ENCODE data around the gene CTIF. TPM values are rescaled to one million over a fixed set of nuclear protein-coding genes. Genes with fewer than 3 reads are reported as not detected.

The CTIF gene
- total RNA-seq, 1 experiment from 2014 or later, result 23.8 TPM

- no peak for DNase-seq (ENCODE audit: low spot score)
Observed at GRCh38 chr18:48752478-48752877, 213.6 kb downstream of the CTIF start.

- DNase-seq (ENCODE audit: low spot score), result no peak
Observed at GRCh38 chr18:48752928-48753327, 214.1 kb downstream of the CTIF start.

GRCh38 chr18:48753691-48754090 lies 214.9 kb downstream of the CTIF start:
- DNase-seq (ENCODE audit: low spot score), result no peak

GRCh38 chr18:48754559-48754958 lies 215.7 kb downstream of the CTIF start:
- no peak for DNase-seq (ENCODE audit: low spot score)

GRCh38 chr18:48754993-48755473 lies 216.2 kb downstream of the CTIF start:
- DNase-seq (ENCODE audit: low spot score), result no peak

GRCh38 chr18:48756511-48757226 lies 217.8 kb downstream of the CTIF start:
- no peak for DNase-seq (ENCODE audit: low spot score)

- DNase-seq (ENCODE audit: low spot score), result no peak
Observed at GRCh38 chr18:48757367-48757766, 218.5 kb downstream of the CTIF start.

- no peak for DNase-seq (ENCODE audit: low spot score)
Observed at GRCh38 chr18:48757906-48758305, 219.1 kb downstream of the CTIF start.

GRCh38 chr18:48761582-48761981 lies 222.8 kb downstream of the CTIF start:
- DNase-seq (ENCODE audit: low spot score), result no peak

GRCh38 chr18:48762022-48762421 lies 223.2 kb downstream of the CTIF start:
- no peak for DNase-seq (ENCODE audit: low spot score)

GRCh38 chr18:48762836-48763718 lies 224.2 kb downstream of the CTIF start:
- DNase-seq (ENCODE audit: low spot score), result no peak

GRCh38 chr18:48763719-48764100 lies 224.9 kb downstream of the CTIF start:
- no peak for DNase-seq (ENCODE audit: low spot score)

GRCh38 chr18:48765053-48765452 lies 226.2 kb downstream of the CTIF start:
- no peak for DNase-seq (ENCODE audit: low spot score)

GRCh38 chr18:48766026-48766425 lies 227.2 kb downstream of the CTIF start:
- DNase-seq (ENCODE audit: low spot score), result no peak

GRCh38 chr18:48766487-48766886 lies 227.7 kb downstream of the CTIF start:
- DNase-seq (ENCODE audit: low spot score), result no peak

- DNase-seq (ENCODE audit: low spot score), result no peak
Observed at GRCh38 chr18:48767090-48767690, 228.4 kb downstream of the CTIF start.

- no peak for DNase-seq (ENCODE audit: low spot score)
Observed at GRCh38 chr18:48769006-48769636, 230.3 kb downstream of the CTIF start.

GRCh38 chr18:48770243-48770642 lies 231.4 kb downstream of the CTIF start:
- DNase-seq (ENCODE audit: low spot score), result no peak

- DNase-seq (ENCODE audit: low spot score), result no peak
Observed at GRCh38 chr18:48771641-48772375, 233.0 kb downstream of the CTIF start.

- DNase-seq (ENCODE audit: low spot score), result no peak
Observed at GRCh38 chr18:48772457-48772856, 233.6 kb downstream of the CTIF start.

GRCh38 chr18:48773821-48774220 lies 235.0 kb downstream of the CTIF start:
- DNase-seq (ENCODE audit: low spot score), result no peak
